Measurements from ENCODE around the gene SLC29A4. TPM values are rescaled to one million over a fixed set of nuclear protein-coding genes. Genes with fewer than 3 reads are reported as not detected.

Gene SLC29A4
- total RNA-seq, 2 donors from 2014 or later: 3.7 to 4.3 TPM

GRCh38 chr7:5349005-5349380 lies 66.2 kb downstream of the SLC29A4 start:
- TF ChIP-seq CTCF (IDR thresholded peaks at IDR 0.05): no peak
- Histone ChIP-seq H3K4me1 (peaks cover 0 to 16% of the 10 kb centered on the region in 2 donors), H3K4me3 (no peak overlapping the region), H3K9me3 (peaks cover 9 to 12% of the 10 kb centered on the region in 2 donors), H3K27ac (no peak overlapping the region), H3K27me3 (no peaks in the 10 kb centered on the region), H3K36me3 (peaks cover 34% of the 10 kb centered on the region)
- DNase-seq (ENCODE audit: low spot score): no peak

- DNase-seq (ENCODE audit: low spot score): no peak
- Histone ChIP-seq H3K4me3 (no peak overlapping the region), H3K36me3 (peaks cover 28% of the 10 kb centered on the region), H3K27ac (no peak overlapping the region), H3K4me1 (peaks cover 0 to 22% of the 10 kb centered on the region in 2 donors), H3K27me3 (no peaks in the 10 kb centered on the region), H3K9me3 (peaks cover 3 to 6% of the 10 kb centered on the region in 2 donors)
- no peak for TF ChIP-seq CTCF (IDR thresholded peaks at IDR 0.05)
Observed at GRCh38 chr7:5349437-5350173, 66.9 kb downstream of the SLC29A4 start.

GRCh38 chr7:5350174-5350463 lies 67.4 kb downstream of the SLC29A4 start:
- no peak for TF ChIP-seq CTCF (IDR thresholded peaks at IDR 0.05)
- Histone ChIP-seq H3K27ac (no peak overlapping the region), H3K4me3 (no peak overlapping the region), H3K9me3 (peaks cover 0 to under 1% of the 10 kb centered on the region in 2 donors), H3K4me1 (peaks cover 0 to 26% of the 10 kb centered on the region in 2 donors), H3K36me3 (peaks cover 23% of the 10 kb centered on the region), H3K27me3 (no peaks in the 10 kb centered on the region)
- DNase-seq (ENCODE audit: low spot score): no peak

DNA sequence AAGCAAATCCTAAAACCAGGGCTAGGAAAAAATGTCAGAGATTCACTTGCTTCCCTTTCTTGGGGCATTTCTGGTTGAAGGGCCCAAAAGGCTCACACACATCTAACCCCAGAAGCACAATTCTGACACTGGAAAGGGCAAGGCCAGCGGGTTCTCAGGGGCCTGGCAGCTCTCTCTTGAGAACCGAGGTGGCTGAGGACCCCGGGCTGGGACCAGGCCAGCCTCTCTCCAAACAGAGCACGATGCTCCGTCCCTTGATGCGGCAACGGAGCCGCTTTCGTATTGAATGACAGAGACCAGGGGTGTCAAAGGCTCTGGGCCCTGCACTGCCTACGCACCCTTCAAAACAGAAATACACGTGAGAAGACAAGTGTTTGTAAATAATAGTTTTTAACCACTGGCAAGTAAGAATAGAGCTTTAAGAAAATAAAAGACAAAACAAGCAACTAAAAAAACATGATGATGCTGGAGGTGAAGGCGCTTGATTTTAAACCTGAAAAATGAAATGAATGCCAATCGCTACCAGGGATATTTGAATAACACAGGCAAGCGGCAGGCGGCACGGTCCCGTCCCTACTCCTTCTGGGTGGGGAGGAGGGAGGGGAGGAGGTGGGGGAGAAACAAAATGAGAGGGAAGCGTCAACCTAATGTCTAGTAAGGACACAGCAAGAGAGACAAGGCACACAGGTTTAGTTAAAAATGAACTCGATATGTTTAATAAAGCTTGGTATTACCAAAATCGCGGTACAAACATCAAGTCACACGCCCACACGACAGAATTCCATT lies 68.0 kb downstream of the SLC29A4 start:
- H3K4me3 ChIP-seq: no peak overlapping the region
- peaks cover 0 to 32% of the 10 kb centered on the region in 2 donors for H3K4me1 ChIP-seq
- H3K27me3 ChIP-seq: no peaks in the 10 kb centered on the region
- H3K27ac ChIP-seq: no peak overlapping the region
- H3K9me3 ChIP-seq: no peaks in the 10 kb centered on the region
- no peak for DNase-seq (ENCODE audit: low spot score)
- no peak for TF ChIP-seq CTCF (IDR thresholded peaks at IDR 0.05)
- peaks cover 22% of the 10 kb centered on the region for H3K36me3 ChIP-seq

DNA sequence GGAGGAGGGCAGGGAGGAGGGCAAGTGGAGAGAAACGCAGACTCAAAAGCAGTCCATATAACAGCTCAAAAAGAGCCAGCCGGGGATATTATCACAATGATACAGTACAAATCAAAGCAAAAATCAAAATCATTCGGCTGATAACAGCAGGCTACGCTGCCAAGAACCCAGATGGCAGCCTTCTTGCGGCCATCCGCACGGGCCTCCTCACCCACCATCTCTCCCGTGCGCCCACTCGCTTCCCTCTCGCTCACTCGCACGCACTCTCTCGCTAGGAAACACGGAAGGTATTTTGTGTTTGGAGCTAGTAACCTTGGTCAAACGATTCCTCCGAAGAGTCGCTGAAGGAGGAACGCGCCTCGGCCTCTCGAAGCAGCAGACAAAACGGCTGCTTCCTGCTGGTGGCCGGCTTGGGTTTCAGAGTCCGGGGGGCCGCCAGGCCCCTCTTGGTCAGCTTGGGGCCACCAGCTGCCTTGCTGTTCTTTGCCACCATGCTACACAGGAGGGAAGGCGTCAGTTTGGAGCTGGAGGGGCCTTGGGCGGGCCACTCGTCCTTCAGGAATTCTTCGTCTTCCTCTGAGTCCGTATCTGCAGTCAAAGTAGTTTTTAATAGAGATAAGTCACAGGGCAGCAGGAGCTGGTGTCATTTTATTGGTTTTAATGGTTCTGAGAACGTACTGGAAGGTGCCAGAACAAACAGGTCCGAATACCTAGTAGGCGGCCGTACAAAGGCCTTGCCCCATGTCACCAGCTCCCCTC lies 68.9 kb downstream of the SLC29A4 start:
- Histone ChIP-seq H3K27ac (no peak overlapping the region), H3K4me3 (no peak overlapping the region), H3K27me3 (no peaks in the 10 kb centered on the region), H3K4me1 (peaks cover 0 to 32% of the 10 kb centered on the region in 2 donors), H3K9me3 (no peaks in the 10 kb centered on the region), H3K36me3 (peaks cover 21% of the 10 kb centered on the region)
- TF ChIP-seq CTCF (IDR thresholded peaks at IDR 0.05): no peak
- DNase-seq (ENCODE audit: low spot score): no peak
